ENCODE measurements around the gene KLHL21.

- TF ChIP-seq CTCF (IDR thresholded peaks at IDR 0.05) (no peak), POLR2A (IDR thresholded peaks at IDR 0.05) (no peak)
Measured at GRCh38 chr1:6623269-6623965, 20.7 kb upstream of the KLHL21 start.
